HepG2 (cell line): Measurements from ENCODE around the gene PCGF5. TPM values are rescaled to one million over a fixed set of nuclear protein-coding genes. Genes with fewer than 3 reads are reported as not detected.

Source experiments
- AGO2 ChIP-seq: fragments of 200-400 bp; formaldehyde crosslinking; optimal IDR thresholded peaks from 2 replicates; pipeline ENCODE3; 2017; ENCODE audit warnings: mild to moderate bottlenecking, low read depth, low read length, moderate library complexity
- ARNT2 ChIP-seq: sonication (generic); formaldehyde crosslinking; IDR thresholded peaks from 2 replicates; pipeline ENCODE4 v1.8.0; 2022; ENCODE audit warnings: mild to moderate bottlenecking, low read depth, missing genetic modification reagents, moderate library complexity
- ATF3 ChIP-seq: sonication (generic); formaldehyde crosslinking; IDR thresholded peaks from 2 replicates; pipeline ENCODE4 v1.4.0; 2020; ENCODE audit warnings: missing genetic modification reagents
- ATF5 ChIP-seq: sonication (generic); formaldehyde crosslinking; IDR thresholded peaks from 2 replicates; pipeline ENCODE4 v1.4.0; 2020; ENCODE audit warnings: mild to moderate bottlenecking, low read depth, missing genetic modification reagents
- DPF2 ChIP-seq: sonication (generic); formaldehyde crosslinking; IDR thresholded peaks from 2 replicates; pipeline ENCODE4 v1.4.0; 2020; ENCODE audit warnings: mild to moderate bottlenecking, low read depth, missing genetic modification reagents, borderline replicate concordance
- E2F2 ChIP-seq: sonication (generic); formaldehyde crosslinking; IDR thresholded peaks from 2 replicates; pipeline ENCODE4 v1.4.0; 2020; ENCODE audit warnings: missing genetic modification reagents, borderline replicate concordance
- FOSL1 ChIP-seq: sonication (generic); formaldehyde crosslinking; IDR thresholded peaks from 2 replicates; pipeline ENCODE4 v1.9.0; 2021; ENCODE audit warnings: missing genetic modification reagents, borderline replicate concordance
- GABPA ChIP-seq, 2 experiments: IDR thresholded peaks; 2 replicates each; pipeline ENCODE4 v1.6.1; 2011 to 2016; ENCODE audit warnings: low read depth in 2 of 2, low read length in 1 of 2, missing biosample characterization in 1 of 2, missing genetic modification characterization in 1 of 2
- GFI1 ChIP-seq: sonication (generic); formaldehyde crosslinking; IDR thresholded peaks from 2 replicates; pipeline ENCODE4 v1.5.0; 2020; ENCODE audit warnings: missing genetic modification reagents, mild to moderate bottlenecking, borderline replicate concordance
- NR2F1 ChIP-seq, 2 experiments: fragments of 450-650 bp in 1 of 2; formaldehyde crosslinking in 1 of 2; IDR thresholded peaks; 2 replicates each; pipeline versions ENCODE4 v1.5.0 to v1.6.1; 2016 to 2020; ENCODE audit warnings: mild to moderate bottlenecking in 1 of 2, missing compliant biosample characterization in 1 of 2, missing genetic modification reagents in 1 of 2, moderate library complexity in 1 of 2
- PITX1 ChIP-seq: sonication (generic); formaldehyde crosslinking; IDR thresholded peaks from 2 replicates; pipeline ENCODE4 v1.5.1; 2020; ENCODE audit warnings: mild to moderate bottlenecking, missing genetic modification reagents
- POLR2A ChIP-seq, 2 experiments: IDR thresholded peaks; 2 replicates each; pipeline ENCODE4 v1.6.1; 2011; ENCODE audit warnings: low read depth in 2 of 2, low read length in 2 of 2, mild to moderate bottlenecking in 1 of 2, moderate library complexity in 1 of 2; ENCODE audit not compliant: insufficient read depth in 1 of 2
- POLR2AphosphoS5 ChIP-seq: IDR thresholded peaks from 2 replicates; pipeline ENCODE4 v1.6.1; 2012; ENCODE audit warnings: low read depth, low read length
- RFXANK ChIP-seq: IDR thresholded peaks from 2 replicates; pipeline ENCODE4 v1.6.1; 2016
- SALL1 ChIP-seq: sonication (generic); formaldehyde crosslinking; IDR thresholded peaks from 2 replicates; pipeline ENCODE4 v1.8.0; 2022; ENCODE audit warnings: mild to moderate bottlenecking, missing genetic modification reagents
- SIX1 ChIP-seq: sonication (generic); formaldehyde crosslinking; IDR thresholded peaks from 2 replicates; pipeline ENCODE4 v1.4.0; 2020; ENCODE audit warnings: missing genetic modification reagents, borderline replicate concordance
- TBX3 ChIP-seq: fragments of 450-650 bp; IDR thresholded peaks from 2 replicates; pipeline ENCODE4 v1.6.1; 2017; ENCODE audit warnings: antibody characterized with exemption, mild to moderate bottlenecking, inconsistent platforms, borderline replicate concordance
- TOPORS ChIP-seq: sonication (generic); formaldehyde crosslinking; IDR thresholded peaks from 2 replicates; pipeline ENCODE4 v1.8.0; 2023; ENCODE audit warnings: mild to moderate bottlenecking, missing genetic modification reagents
- TRAFD1 ChIP-seq: sonication (generic); formaldehyde crosslinking; IDR thresholded peaks from 2 replicates; pipeline ENCODE4 v1.5.1; 2020; ENCODE audit warnings: missing genetic modification reagents, mild to moderate bottlenecking, borderline replicate concordance
- ZBTB2 ChIP-seq: sonication (generic); formaldehyde crosslinking; IDR thresholded peaks from 2 replicates; pipeline ENCODE4 v1.8.0; 2022; ENCODE audit warnings: low read depth, missing genetic modification reagents
- ZNF101 ChIP-seq: sonication (generic); formaldehyde crosslinking; IDR thresholded peaks from 2 replicates; pipeline ENCODE4 v1.4.0; 2020; ENCODE audit warnings: mild to moderate bottlenecking, low read depth, missing genetic modification reagents, borderline replicate concordance
- ZNF441 ChIP-seq: sonication (generic); formaldehyde crosslinking; IDR thresholded peaks from 2 replicates; pipeline ENCODE4 v1.7.0; 2021; ENCODE audit warnings: missing genetic modification reagents, borderline replicate concordance
- ZNF543 ChIP-seq: sonication (generic); formaldehyde crosslinking; IDR thresholded peaks from 2 replicates; pipeline ENCODE4 v1.4.0; 2020; ENCODE audit warnings: mild to moderate bottlenecking, missing genetic modification reagents
- ZNF674 ChIP-seq: sonication (generic); formaldehyde crosslinking; IDR thresholded peaks from 2 replicates; pipeline ENCODE4 v1.5.0; 2020; ENCODE audit warnings: low read depth, mild to moderate bottlenecking, missing genetic modification reagents
- ZNF678 ChIP-seq: sonication (generic); formaldehyde crosslinking; IDR thresholded peaks from 2 replicates; pipeline ENCODE4 v1.4.0; 2020; ENCODE audit warnings: mild to moderate bottlenecking, missing genetic modification reagents
- polyA plus RNA-seq, 8 experiments: library from polyadenylated mRNA; depleted of rRNA in 3 of 8; stranded (reverse) in 7 of 8; unstranded in 1 of 8; fragments of >200 nt; fragmentation: Illumina TruSeq in 4 of 8; extraction: Trizol in 4 of 8; gene quantifications; 2 replicates each; pipeline versions ENCODE4 v1.2.1 to v1.2.3, GENCODE V29; 2011 to 2016; ENCODE audit warnings: low read depth in 4 of 8, missing spikeins in 1 of 8, mixed read lengths in 1 of 8; ENCODE audit not compliant: insufficient read depth in 1 of 8
- total RNA-seq, 5 experiments: library from RNA; depleted of rRNA; stranded (reverse); fragments of >200 nt; fragmentation: Illumina TruSeq; extraction: Trizol; gene quantifications; 2 replicates each; pipeline ENCODE4 v1.2.3, GENCODE V29; 2016; ENCODE audit warnings: low read depth in 1 of 5

The PCGF5 gene
- total and polyA plus RNA-seq, 2 of the 13 experiments (the other 11 are each of a cell fraction or from before 2014, with no cell fraction given) = 61.3 to 138 TPM

GRCh38 chr10:91220194-91220953 lies at the start of gene PCGF5 (continued):
- TF ChIP-seq ZNF674 (CRISPR knock-in tag) (peak; percentile 64; the same call in 1 of the 2 replicates), ZNF441 (CRISPR knock-in tag) (no peak; the same call in 1 of the 2 replicates), ZBTB2 (CRISPR knock-in tag) (peak; percentile 79), E2F2 (CRISPR knock-in tag) (no peak), TBX3 (peak; percentile 77; the same call in 1 of the 2 replicates), ATF3 (peak; percentile 10; the same call in 1 of the 2 replicates), ZNF101 (CRISPR knock-in tag) (no peak), GABPA (IDR thresholded peaks at IDR 0.05; ENCODE audit: low read depth, low read length) (no peak), GABPA (CRISPR knock-in tag; IDR thresholded peaks at IDR 0.05; ENCODE audit: low read depth) (no peak; the same call in 1 of the 2 replicates), GFI1 (CRISPR knock-in tag) (0 out of 2 replicates have a peak, but pooled peaks have one; percentile 18), NR2F1 (CRISPR knock-in tag; IDR thresholded peaks at IDR 0.05) (no peak), POLR2AphosphoS5 (peak; percentile 66), SIX1 (CRISPR knock-in tag) (no peak), PITX1 (peak; percentile 8; the same call in 1 of the 2 replicates), TRAFD1 (CRISPR knock-in tag) (no peak), ZNF543 (CRISPR knock-in tag) (no peak), ZNF678 (no peak), POLR2A (IDR thresholded peaks at IDR 0.05; ENCODE audit: insufficient read depth in 1 of 2, low read depth in 2 of 2, low read length in 2 of 2) (peak; percentile 79 to 81), RFXANK (CRISPR knock-in tag) (no peak), DPF2 (CRISPR knock-in tag) (no peak), TOPORS (CRISPR knock-in tag) (no peak), ATF5 (no peak), ARNT2 (CRISPR knock-in tag) (no peak), SALL1 (peak; percentile 53), FOSL1 (CRISPR knock-in tag) (peak; percentile 28; the same call in 1 of the 2 replicates), AGO2 (peak; percentile 91)
